ENCODE data around the gene C7orf33.

Gene C7orf33

DNA sequence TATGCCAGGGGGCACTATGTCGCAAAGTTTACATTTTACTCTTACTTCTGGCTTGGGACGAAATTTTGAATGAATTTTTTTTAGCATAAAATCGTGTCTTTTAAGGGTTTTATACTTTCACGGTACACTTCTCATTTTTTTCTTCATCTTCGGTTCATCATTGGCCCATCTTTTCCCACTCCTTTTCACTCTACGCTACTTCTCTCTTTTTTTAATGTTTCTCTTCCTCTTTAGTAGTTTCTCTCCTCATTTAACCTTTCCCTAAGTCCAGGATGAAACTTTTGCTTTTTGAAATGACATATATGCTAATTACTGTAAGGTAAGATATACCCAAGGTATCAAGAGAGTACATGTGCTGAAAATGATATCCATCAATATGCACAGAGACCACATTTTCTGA is 39.5 kb downstream of the C7orf33 start:
- H3K4me2 ChIP-seq (ENCODE audit: low read length), result no peak overlapping the region
- no peak overlapping the region for H3K4me3 ChIP-seq (ENCODE audit: low read depth, low read length)
- H3K9ac ChIP-seq, result no peak overlapping the region
- no peak overlapping the region for H3K27ac ChIP-seq
- H3K4me1 ChIP-seq, result no peaks in the 10 kb centered on the region
- TF ChIP-seq, protein P1, sequence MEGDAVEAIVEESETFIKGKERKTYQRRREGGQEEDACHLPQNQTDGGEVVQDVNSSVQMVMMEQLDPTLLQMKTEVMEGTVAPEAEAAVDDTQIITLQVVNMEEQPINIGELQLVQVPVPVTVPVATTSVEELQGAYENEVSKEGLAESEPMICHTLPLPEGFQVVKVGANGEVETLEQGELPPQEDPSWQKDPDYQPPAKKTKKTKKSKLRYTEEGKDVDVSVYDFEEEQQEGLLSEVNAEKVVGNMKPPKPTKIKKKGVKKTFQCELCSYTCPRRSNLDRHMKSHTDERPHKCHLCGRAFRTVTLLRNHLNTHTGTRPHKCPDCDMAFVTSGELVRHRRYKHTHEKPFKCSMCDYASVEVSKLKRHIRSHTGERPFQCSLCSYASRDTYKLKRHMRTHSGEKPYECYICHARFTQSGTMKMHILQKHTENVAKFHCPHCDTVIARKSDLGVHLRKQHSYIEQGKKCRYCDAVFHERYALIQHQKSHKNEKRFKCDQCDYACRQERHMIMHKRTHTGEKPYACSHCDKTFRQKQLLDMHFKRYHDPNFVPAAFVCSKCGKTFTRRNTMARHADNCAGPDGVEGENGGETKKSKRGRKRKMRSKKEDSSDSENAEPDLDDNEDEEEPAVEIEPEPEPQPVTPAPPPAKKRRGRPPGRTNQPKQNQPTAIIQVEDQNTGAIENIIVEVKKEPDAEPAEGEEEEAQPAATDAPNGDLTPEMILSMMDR (IDR thresholded peaks at IDR 0.05), result no peak
- H3K27me3 ChIP-seq (ENCODE audit: control insufficient read depth, insufficient read depth, low read length), result no peaks in the 10 kb centered on the region
- H3K79me2 ChIP-seq, result no peaks in the 10 kb centered on the region
- H3K36me3 ChIP-seq (ENCODE audit: control insufficient read depth, insufficient read depth, low read length), result no peaks in the 10 kb centered on the region
- no peak overlapping the region for H2AFZ ChIP-seq
- no peaks in the 10 kb centered on the region for H3K9me3 ChIP-seq (ENCODE audit: control insufficient read depth, low read length)

DNA sequence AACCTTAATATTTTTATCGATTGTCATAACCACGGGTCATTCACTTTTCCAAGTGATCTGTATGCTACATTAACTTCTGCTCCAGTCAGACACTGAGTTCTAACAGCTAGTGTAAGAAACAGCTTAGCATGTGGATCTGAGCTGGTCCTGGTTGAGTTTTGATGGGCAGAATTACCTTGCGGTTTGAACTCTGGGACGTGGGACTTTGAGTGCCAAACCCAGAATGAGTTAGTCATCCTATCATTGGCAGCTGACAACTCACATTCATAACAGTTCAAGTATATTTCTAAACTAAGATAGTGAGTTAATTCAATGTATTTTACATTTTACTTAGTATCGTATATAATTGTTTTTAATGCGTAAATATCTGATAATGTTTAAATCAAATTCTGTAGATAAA is 43.2 kb downstream of the C7orf33 start:
- Histone ChIP-seq H3K4me2 (ENCODE audit: low read length) (no peak overlapping the region), H3K4me1 (no peaks in the 10 kb centered on the region), H3K36me3 (ENCODE audit: control insufficient read depth, insufficient read depth, low read length) (no peaks in the 10 kb centered on the region), H3K27ac (no peak overlapping the region), H3K9me3 (ENCODE audit: control insufficient read depth, low read length) (no peaks in the 10 kb centered on the region), H3K4me3 (ENCODE audit: low read depth, low read length) (no peak overlapping the region), H3K79me2 (no peaks in the 10 kb centered on the region), H2AFZ (no peak overlapping the region), H3K9ac (no peak overlapping the region), H3K27me3 (ENCODE audit: control insufficient read depth, insufficient read depth, low read length) (no peaks in the 10 kb centered on the region)
- TF ChIP-seq, protein P1 (IDR thresholded peaks at IDR 0.05), result no peak

DNA sequence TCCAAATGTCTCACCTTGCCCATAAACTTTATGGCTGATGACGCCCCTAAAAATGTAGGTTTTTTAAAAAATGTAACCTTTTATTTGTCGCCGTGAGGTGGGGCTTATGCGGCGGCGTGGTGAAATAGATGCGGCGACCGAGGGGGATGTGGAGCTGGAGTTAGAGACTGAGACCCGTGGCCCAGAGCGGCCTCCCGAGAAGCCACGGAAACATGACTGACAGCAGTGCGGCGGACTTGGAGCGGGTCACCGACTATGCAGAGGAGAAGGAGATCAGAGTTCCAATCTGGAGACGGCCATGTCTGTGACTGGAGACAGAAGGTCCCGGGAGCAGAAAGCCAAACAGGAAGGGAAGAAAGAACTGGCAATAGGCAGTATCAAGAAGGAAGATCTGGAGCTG is 46.5 kb downstream of the C7orf33 start:
- Histone ChIP-seq H3K27me3 (ENCODE audit: control insufficient read depth, insufficient read depth, low read length) (no peaks in the 10 kb centered on the region), H3K36me3 (ENCODE audit: control insufficient read depth, insufficient read depth, low read length) (no peaks in the 10 kb centered on the region), H3K4me1 (no peaks in the 10 kb centered on the region), H3K4me2 (ENCODE audit: low read length) (no peak overlapping the region), H2AFZ (no peak overlapping the region), H3K4me3 (ENCODE audit: low read depth, low read length) (no peak overlapping the region), H3K9me3 (ENCODE audit: control insufficient read depth, low read length) (no peaks in the 10 kb centered on the region), H3K9ac (no peak overlapping the region), H3K79me2 (no peaks in the 10 kb centered on the region), H3K27ac (no peak overlapping the region)
- TF ChIP-seq, protein P1 (IDR thresholded peaks at IDR 0.05), result no peak

DNA sequence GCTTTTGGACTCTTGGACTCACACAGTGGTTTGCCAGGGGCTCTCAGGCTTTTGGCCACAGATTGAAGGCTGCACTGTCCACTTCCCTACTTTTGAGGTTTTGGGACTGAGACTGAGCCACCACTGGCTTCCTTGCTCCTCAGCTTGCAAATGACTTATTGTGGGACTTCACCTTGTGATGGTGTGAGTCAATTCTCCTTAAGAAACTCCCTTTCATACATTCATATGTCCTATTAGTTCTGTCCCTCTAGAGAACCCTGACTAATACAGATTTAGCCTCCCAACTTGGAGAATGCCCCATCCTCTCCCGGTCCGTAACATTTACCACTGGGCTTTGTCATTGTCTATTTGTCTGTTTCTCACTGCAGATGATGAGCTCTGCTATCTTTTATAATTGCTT is 55.3 kb downstream of the C7orf33 start:
- H3K4me1 ChIP-seq, result no peaks in the 10 kb centered on the region
- H3K4me2 ChIP-seq (ENCODE audit: low read length), result no peak overlapping the region
- TF ChIP-seq, protein P1 (IDR thresholded peaks at IDR 0.05), result no peak
- H3K4me3 ChIP-seq (ENCODE audit: low read depth, low read length), result no peak overlapping the region
- no peaks in the 10 kb centered on the region for H3K27me3 ChIP-seq (ENCODE audit: control insufficient read depth, insufficient read depth, low read length)
- H3K36me3 ChIP-seq (ENCODE audit: control insufficient read depth, insufficient read depth, low read length), result no peaks in the 10 kb centered on the region
- no peaks in the 10 kb centered on the region for H3K9me3 ChIP-seq (ENCODE audit: control insufficient read depth, low read length)
- no peaks in the 10 kb centered on the region for H3K79me2 ChIP-seq
- H2AFZ ChIP-seq, result no peak overlapping the region
- H3K27ac ChIP-seq, result no peak overlapping the region
- no peak overlapping the region for H3K9ac ChIP-seq

DNA sequence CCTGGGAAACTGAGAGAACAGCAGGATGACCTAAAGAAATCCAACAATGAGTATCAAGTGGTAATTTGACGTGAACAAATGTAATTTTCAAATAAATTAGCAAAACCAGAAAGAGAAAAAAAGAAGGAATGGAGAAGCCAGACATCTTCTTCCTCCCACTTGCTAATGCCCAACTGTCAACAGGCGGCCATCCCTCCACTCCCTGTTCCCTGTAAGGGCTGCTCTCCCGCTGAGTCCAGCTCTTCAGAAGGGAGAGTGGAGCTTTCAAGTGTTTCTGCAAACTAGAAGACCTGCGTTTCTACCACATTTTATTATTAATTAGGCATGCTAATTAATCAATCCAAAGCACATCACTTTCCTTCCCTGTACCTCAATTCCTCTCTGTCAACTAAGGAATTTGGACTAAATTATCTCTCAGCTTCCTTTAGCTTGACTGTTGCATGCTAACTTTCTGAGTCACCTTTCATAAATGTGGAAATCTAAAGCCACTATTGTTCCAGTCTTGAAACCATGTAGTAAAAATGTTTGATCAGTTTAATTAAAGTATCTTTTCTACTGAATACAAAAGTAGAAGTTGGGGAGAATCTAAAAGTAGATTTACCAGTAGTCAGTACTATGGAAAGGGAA is 59.8 kb downstream of the C7orf33 start:
- Histone ChIP-seq H3K36me3 (ENCODE audit: control insufficient read depth, insufficient read depth, low read length) (no peaks in the 10 kb centered on the region), H3K27ac (no peak overlapping the region), H3K9ac (no peak overlapping the region), H3K4me3 (ENCODE audit: low read depth, low read length) (no peak overlapping the region), H3K4me2 (ENCODE audit: low read length) (no peak overlapping the region), H3K79me2 (no peaks in the 10 kb centered on the region), H3K27me3 (ENCODE audit: control insufficient read depth, insufficient read depth, low read length) (no peaks in the 10 kb centered on the region), H3K9me3 (ENCODE audit: control insufficient read depth, low read length) (no peaks in the 10 kb centered on the region), H3K4me1 (no peaks in the 10 kb centered on the region), H2AFZ (no peak overlapping the region)
- TF ChIP-seq, protein P1 (IDR thresholded peaks at IDR 0.05), result no peak

Measured in parathyroid adenoma (tissue), 2 donors.